Liver (tissue), 9 donors: ENCODE results near the gene TPX2. TPM values are rescaled to one million over a fixed set of nuclear protein-coding genes. Genes with fewer than 3 reads are reported as not detected.

ENCODE experiments used
- DNase-seq: peaks from one replicate; pipeline ENCODE4 v3.0.0-alpha.2; 2017; ENCODE audit warnings: low spot score
- H3K27ac ChIP-seq, 2 donors: one replicate each; pipeline ENCODE4 v1.7.0; 2013; ENCODE audit warnings: inconsistent platforms in 2 of 2, low read length in 2 of 2, control low read depth in 1 of 2, low read depth in 1 of 2, mild to moderate bottlenecking in 1 of 2
- H3K27me3 ChIP-seq, 4 donors: one replicate each; pipeline versions ENCODE4 v1.6.1 to v1.7.0; 2013; ENCODE audit warnings: low read length in 3 of 4, inconsistent platforms in 1 of 4, mild to moderate bottlenecking in 1 of 4, moderate library complexity in 1 of 4; ENCODE audit not compliant: control insufficient read depth in 4 of 4, insufficient read depth in 4 of 4
- H3K36me3 ChIP-seq, 4 donors: one replicate each; pipeline versions ENCODE4 v1.6.1 to v1.7.0; 2013; ENCODE audit warnings: low read length in 3 of 4, mild to moderate bottlenecking in 3 of 4, low read depth in 1 of 4, moderate library complexity in 1 of 4; ENCODE audit not compliant: control insufficient read depth in 4 of 4, insufficient read depth in 3 of 4
- H3K4me1 ChIP-seq, 4 donors: one replicate each; pipeline versions ENCODE4 v1.6.1 to v1.7.0; 2013; ENCODE audit warnings: low read length in 3 of 4, mild to moderate bottlenecking in 3 of 4, moderate library complexity in 1 of 4; ENCODE audit not compliant: control insufficient read depth in 4 of 4, insufficient read depth in 4 of 4
- H3K4me3 ChIP-seq, 3 donors: one replicate each; pipeline versions ENCODE4 v1.6.1 to v1.7.0; 2013; ENCODE audit warnings: low read length in 3 of 3, control low read depth in 1 of 3, low read depth in 1 of 3, mild to moderate bottlenecking in 1 of 3
- H3K9ac ChIP-seq, 2 donors: one replicate each; pipeline ENCODE4 v1.7.0; 2013; ENCODE audit warnings: low read length in 2 of 2, mild to moderate bottlenecking in 2 of 2, moderate library complexity in 2 of 2, control low read depth in 1 of 2, low read depth in 1 of 2
- H3K9me3 ChIP-seq, 4 donors: one replicate each; pipeline versions ENCODE4 v1.6.1 to v1.7.0; 2013; ENCODE audit warnings: low read length in 3 of 4; ENCODE audit not compliant: control insufficient read depth in 4 of 4
- CTCF ChIP-seq: fragments of 150-350 bp; IDR thresholded peaks from 2 replicates; pipeline ENCODE4 v1.5.1; 2017; ENCODE audit warnings: improper control_type of control experiment, low read depth, low read length; ENCODE audit not compliant: missing input control
- EGR1 ChIP-seq, 2 donors: IDR thresholded peaks; 2 replicates each; pipeline ENCODE4 v1.6.1; 2016 to 2018; ENCODE audit warnings: antibody characterized with exemption in 2 of 2, low read depth in 2 of 2
- FOXA1 ChIP-seq: IDR thresholded peaks from 2 replicates; pipeline ENCODE4 v1.6.1; 2016; ENCODE audit warnings: antibody characterized with exemption
- FOXA2 ChIP-seq: IDR thresholded peaks from 2 replicates; pipeline ENCODE4 v1.6.1; 2016; ENCODE audit warnings: antibody characterized with exemption
- GABPA ChIP-seq, 2 donors: IDR thresholded peaks in 1 of 2; conservative IDR thresholded peaks in 1 of 2; 2 replicates each; pipeline ENCODE4 v1.6.1; 2016; ENCODE audit warnings: antibody characterized with exemption in 2 of 2, mild to moderate bottlenecking in 1 of 2, moderate library complexity in 1 of 2
- HNF4A ChIP-seq, 2 donors: conservative IDR thresholded peaks; 2 replicates each; pipeline ENCODE4 v1.6.1; 2016; ENCODE audit warnings: antibody characterized with exemption in 2 of 2, mild to moderate bottlenecking in 2 of 2
- JUND ChIP-seq, 2 donors: IDR thresholded peaks; 2 replicates each; pipeline ENCODE4 v1.6.1; 2016; ENCODE audit warnings: antibody characterized with exemption in 2 of 2
- MAX ChIP-seq: IDR thresholded peaks from 2 replicates; pipeline ENCODE4 v1.6.1; 2016; ENCODE audit warnings: antibody characterized with exemption
- NR2F2 ChIP-seq: IDR thresholded peaks from 2 replicates; pipeline ENCODE4 v1.6.1; 2016; ENCODE audit warnings: antibody characterized with exemption
- RAD21 ChIP-seq, 2 donors: IDR thresholded peaks; 2 replicates each; pipeline ENCODE4 v1.6.1; 2016; ENCODE audit warnings: antibody characterized with exemption in 2 of 2, mild to moderate bottlenecking in 2 of 2
- REST ChIP-seq: IDR thresholded peaks from 2 replicates; pipeline ENCODE4 v1.6.1; 2016; ENCODE audit warnings: antibody characterized with exemption, mild to moderate bottlenecking
- RXRA ChIP-seq, 2 donors: IDR thresholded peaks; 2 replicates each; pipeline ENCODE4 v1.6.1; 2017 to 2018; ENCODE audit warnings: antibody characterized with exemption in 2 of 2, mild to moderate bottlenecking in 1 of 2
- TAF1 ChIP-seq: conservative IDR thresholded peaks from 2 replicates; pipeline ENCODE4 v1.6.1; 2016; ENCODE audit warnings: antibody characterized with exemption, mild to moderate bottlenecking
- YY1 ChIP-seq: IDR thresholded peaks from 2 replicates; pipeline ENCODE4 v1.6.1; 2016; ENCODE audit warnings: antibody characterized with exemption, mild to moderate bottlenecking
- ZBTB33 ChIP-seq: IDR thresholded peaks from 2 replicates; pipeline ENCODE4 v1.6.1; 2016; ENCODE audit warnings: antibody characterized with exemption
- WGBS: extraction: QIAGEN DNeasy Blood & Tissue Kit; methylation state at CpG from one replicate; pipeline ENCODE4 v1.1.7; 2013; 5-methylcytosine and 5-hydroxymethylcytosine counted together
- polyA plus RNA-seq, 2 donors: library from polyadenylated mRNA; stranded (reverse) in 1 of 2; unstranded in 1 of 2; fragments of 200-250 nt in 1 of 2; fragments of >200 nt in 1 of 2; fragmentation: Nextera tagmentation in 1 of 2; extraction: Ambion mirVana in 1 of 2; gene quantifications; one replicate each; pipeline versions ENCODE4 v1.2.1 to v1.2.3, GENCODE V29; 2013 to 2015
- total RNA-seq, 2 donors: library from RNA; depleted of rRNA; stranded (reverse); fragments of >200 nt; gene quantifications; one replicate each; pipeline ENCODE4 v1.2.3, GENCODE V29; 2014
- donor health status: healthy.
- donor health status: healthy.
- donor health status: healthy.
- donor health status: healthy.
- donor health status: healthy.

The TPX2 gene
- total and polyA plus RNA-seq, 4 donors, result 1.1 to 40.8 (median 2.4) TPM

- H3K9me3 ChIP-seq, result no peaks in the 10 kb centered on the region
- H3K9ac ChIP-seq, result no peak overlapping the region
- H3K27ac ChIP-seq, result no peak overlapping the region
- H3K4me3 ChIP-seq, result no peak overlapping the region
- no peaks in the 10 kb centered on the region for H3K27me3 ChIP-seq
- peaks cover 0 to 10% (median 2%) of the 10 kb centered on the region in 4 donors for H3K4me1 ChIP-seq
- TF ChIP-seq FOXA1 (no peak), TAF1 (no peak), JUND (IDR thresholded peaks at IDR 0.05) (no peak), HNF4A (conservative IDR thresholded peaks at IDR 0.05) (no peak), RXRA (IDR thresholded peaks at IDR 0.05) (no peak), REST (no peak), NR2F2 (no peak), CTCF (no peak), GABPA (IDR thresholded peaks at IDR 0.05 in 1 of 2, conservative IDR thresholded peaks at IDR 0.05 in 1 of 2) (no peak)
- no peaks in the 10 kb centered on the region for H3K36me3 ChIP-seq
- DNase-seq, result no peak
- WGBS, result 69% methylated on average over 14 of the region's 14 CpGs
Observed at GRCh38 chr20:31823360-31824124, 84.5 kb downstream of the TPX2 start.

GRCh38 chr20:31824125-31824485, 85.0 kb downstream of the TPX2 start:
- WGBS, result 92% methylated on average over 4 of the region's 4 CpGs
- H3K36me3 ChIP-seq, result no peaks in the 10 kb centered on the region
- H3K9me3 ChIP-seq, result no peaks in the 10 kb centered on the region
- H3K4me3 ChIP-seq, result no peak overlapping the region
- TF ChIP-seq REST (no peak), HNF4A (conservative IDR thresholded peaks at IDR 0.05) (no peak), GABPA (IDR thresholded peaks at IDR 0.05 in 1 of 2, conservative IDR thresholded peaks at IDR 0.05 in 1 of 2) (no peak), EGR1 (IDR thresholded peaks at IDR 0.05; ENCODE audit: low read depth in 2 of 2) (no peak), FOXA2 (no peak), TAF1 (no peak), YY1 (no peak), JUND (IDR thresholded peaks at IDR 0.05) (no peak), RAD21 (IDR thresholded peaks at IDR 0.05) (no peak), ZBTB33 (no peak), MAX (no peak), NR2F2 (no peak)
- no peak for DNase-seq
- H3K4me1 ChIP-seq, result peaks cover 0 to 10% (median 2%) of the 10 kb centered on the region in 4 donors
- no peaks in the 10 kb centered on the region for H3K27me3 ChIP-seq
- H3K9ac ChIP-seq, result no peak overlapping the region
- no peak overlapping the region for H3K27ac ChIP-seq
